Prostate gland (tissue), 2 donors: Measurements from ENCODE around the gene CLPTM1. TPM values are rescaled to one million over a fixed set of nuclear protein-coding genes. Genes with fewer than 3 reads are reported as not detected.

Experiments used
- DNase-seq: peaks from one replicate; pipeline ENCODE4 v3.0.0-alpha.2; 2019; ENCODE audit warnings: low spot score
- H3K27ac ChIP-seq, 2 donors: fragments of 200-600 bp; sonication (generic); 2 replicates each; pipeline ENCODE4 v1.5.1; 2017 to 2019
- H3K27me3 ChIP-seq: fragments of 200-600 bp; sonication (generic); replicated peaks from 2 replicates; pipeline ENCODE4 v1.5.1; 2019; ENCODE audit not compliant: insufficient read depth
- H3K36me3 ChIP-seq, 2 donors: fragments of 200-600 bp; sonication (generic); 1 replicate in 1 of 2; 2 replicates in 1 of 2; pipeline versions ENCODE4 v1.5.1 to v1.8.1; 2017 to 2019
- H3K4me1 ChIP-seq: fragments of 200-600 bp; sonication (generic); replicated peaks from 2 replicates; pipeline ENCODE4 v1.5.1; 2019
- H3K4me3 ChIP-seq, 2 donors: fragments of 200-600 bp; sonication (generic); 2 replicates each; pipeline ENCODE4 v1.5.1; 2017 to 2019
- H3K9me3 ChIP-seq: fragments of 200-600 bp; sonication (generic); 2 replicates; pipeline ENCODE4 v1.5.1; 2017
- CTCF ChIP-seq, 4 experiments: fragments of 200-600 bp in 2 of 4; fragments of 450-650 bp in 2 of 4; sonication (generic) in 2 of 4; IDR thresholded peaks; 1 replicate in 3 of 4; 2 replicates in 1 of 4; pipeline ENCODE4 v1.5.1; 2016 to 2019; ENCODE audit warnings: antibody characterized with exemption in 4 of 4, mild to moderate bottlenecking in 2 of 4, moderate library complexity in 2 of 4
- POLR2A ChIP-seq: fragments of 450-650 bp; IDR thresholded peaks from one replicate; pipeline ENCODE4 v1.6.1; 2016; ENCODE audit warnings: antibody characterized with exemption, mild to moderate bottlenecking
- POLR2AphosphoS5 ChIP-seq: sonication (generic); formaldehyde crosslinking; IDR thresholded peaks from one replicate; pipeline ENCODE4 v1.6.1; 2017; ENCODE audit warnings: antibody characterized with exemption
- WGBS: methylation state at CpG from one replicate; pipeline ENCODE4 v1.1.5; 2018; 5-methylcytosine and 5-hydroxymethylcytosine counted together
- intact Hi-C: fragments of 100-400 bp; cut with DNase I; formaldehyde crosslinking; loops from one replicate; pipeline ENCODE4 v1.14.2; 2022
- total RNA-seq, 2 donors: library from RNA; depleted of rRNA; stranded (reverse); fragments of >200 nt; gene quantifications; one replicate each; pipeline ENCODE4 v1.1.0, GENCODE V29; 2016

CLPTM1 gene
- total RNA-seq, 2 donors from 2014 or later = 102 to 185 TPM

DNA sequence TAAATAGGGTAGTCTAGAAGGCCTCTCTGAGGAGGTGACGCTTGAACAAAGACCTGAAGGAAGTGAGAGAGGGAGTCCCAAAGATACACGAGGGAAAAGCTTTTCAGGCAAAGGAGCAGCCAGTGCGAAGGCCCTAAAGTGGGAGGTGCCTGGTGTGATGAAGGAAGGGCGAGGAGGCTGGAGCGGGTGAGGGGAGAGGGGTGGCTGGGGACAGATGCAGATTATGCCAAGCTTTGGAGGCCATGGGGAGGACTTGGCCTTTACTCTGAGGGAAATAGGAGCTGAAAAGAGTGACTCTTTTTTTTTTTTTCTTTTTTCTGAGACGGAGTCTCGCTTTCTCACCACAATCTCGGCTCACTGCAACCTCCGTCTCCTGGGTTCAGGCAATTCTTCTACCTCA, 2.9 kb downstream of the CLPTM1 start:
- H3K4me3 ChIP-seq = no peak overlapping the region
- no peak overlapping the region for H3K27ac ChIP-seq
- H3K9me3 ChIP-seq = no peaks in the 10 kb centered on the region
- H3K36me3 ChIP-seq = no peaks in the 10 kb centered on the region
- DNase-seq = no peak
- TF ChIP-seq POLR2AphosphoS5 (no peak), CTCF (IDR thresholded peaks at IDR 0.05) (no peak), POLR2A (no peak)
- intact Hi-C loops = no loop called here
- no peaks in the 10 kb centered on the region for H3K27me3 ChIP-seq
- WGBS = 82% methylated on average over 9 of the region's 9 CpGs
- peaks cover 7% of the 10 kb centered on the region for H3K4me1 ChIP-seq

GRCh38 chr19:44959691-44960090, 4.5 kb downstream of the CLPTM1 start:
- Histone ChIP-seq H3K4me3 (no peak overlapping the region), H3K9me3 (no peaks in the 10 kb centered on the region), H3K4me1 (peaks cover 7% of the 10 kb centered on the region), H3K27me3 (no peaks in the 10 kb centered on the region), H3K27ac (no peak overlapping the region), H3K36me3 (no peaks in the 10 kb centered on the region)
- DNase-seq = no peak
- intact Hi-C loops = no loop called here
- TF ChIP-seq POLR2AphosphoS5 (no peak), CTCF (IDR thresholded peaks at IDR 0.05) (no peak), POLR2A (no peak)
- WGBS = 70% methylated on average over 5 of the region's 5 CpGs

DNA sequence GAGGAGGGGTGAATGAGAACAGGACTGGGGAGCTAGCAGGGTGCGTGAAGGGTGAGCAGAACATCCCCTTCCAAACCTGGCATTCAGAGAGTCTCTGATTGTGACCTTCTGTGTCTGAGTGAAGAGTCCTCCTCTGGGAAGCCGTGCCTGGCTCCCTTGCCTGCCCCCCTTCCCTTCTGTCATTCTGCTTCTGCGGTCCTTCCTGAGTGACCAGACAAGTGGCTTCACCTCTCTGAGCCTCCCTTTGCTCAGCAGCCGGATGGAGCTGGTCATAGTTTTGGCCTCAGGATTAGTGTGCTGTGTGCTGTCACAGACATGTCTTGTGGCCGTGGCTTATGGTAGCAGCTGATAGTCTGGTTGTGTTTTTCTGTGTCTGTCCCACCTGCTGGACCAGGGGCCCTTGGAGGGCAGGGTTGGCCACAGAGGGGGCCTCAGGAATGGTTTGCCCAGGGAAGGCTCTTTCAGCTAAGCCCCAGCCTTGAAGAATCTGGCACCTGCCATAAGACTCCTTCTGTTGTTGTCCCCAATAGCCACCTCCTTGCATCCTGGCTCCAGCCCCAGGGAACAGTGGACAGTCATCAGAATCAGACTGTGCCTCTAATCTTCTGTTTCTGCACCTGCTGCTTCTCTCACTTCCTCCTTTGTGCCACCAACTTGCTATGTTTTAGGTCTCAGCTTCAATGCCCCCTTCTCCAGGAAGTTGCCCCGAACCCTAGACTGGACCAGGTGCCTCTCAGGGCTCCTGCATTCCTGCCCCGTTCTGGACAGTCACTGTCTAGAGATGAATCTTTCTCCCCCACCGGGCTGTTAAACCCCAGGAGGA, 5.9 kb downstream of the CLPTM1 start:
- intact Hi-C loops = no loop called here
- Histone ChIP-seq H3K9me3 (no peaks in the 10 kb centered on the region), H3K27ac (no peak overlapping the region), H3K36me3 (no peaks in the 10 kb centered on the region), H3K4me1 (peaks cover 4% of the 10 kb centered on the region), H3K27me3 (no peaks in the 10 kb centered on the region), H3K4me3 (no peak overlapping the region)
- 82% methylated on average over 8 of the region's 8 CpGs for WGBS
- TF ChIP-seq CTCF (IDR thresholded peaks at IDR 0.05) = no peak
- no peak for TF ChIP-seq POLR2AphosphoS5
- no peak for TF ChIP-seq POLR2A
- no peak for DNase-seq

GRCh38 chr19:44961821-44962220, 6.6 kb downstream of the CLPTM1 start:
- intact Hi-C loops = no loop called here
- H3K4me3 ChIP-seq = no peak overlapping the region
- TF ChIP-seq CTCF (IDR thresholded peaks at IDR 0.05) = no peak
- TF ChIP-seq POLR2A = no peak
- no peak for TF ChIP-seq POLR2AphosphoS5
- H3K9me3 ChIP-seq = no peaks in the 10 kb centered on the region
- WGBS = 93% methylated on average over 7 of the region's 8 CpGs
- DNase-seq = no peak
- H3K27me3 ChIP-seq = no peaks in the 10 kb centered on the region
- no peaks in the 10 kb centered on the region for H3K4me1 ChIP-seq
- no peak overlapping the region for H3K27ac ChIP-seq
- H3K36me3 ChIP-seq = no peaks in the 10 kb centered on the region

- WGBS = 90% methylated on average over 5 of the region's 5 CpGs
- intact Hi-C loops = no loop called here
- no peaks in the 10 kb centered on the region for H3K4me1 ChIP-seq
- no peak overlapping the region for H3K27ac ChIP-seq
- no peaks in the 10 kb centered on the region for H3K36me3 ChIP-seq
- no peaks in the 10 kb centered on the region for H3K27me3 ChIP-seq
- H3K4me3 ChIP-seq = no peak overlapping the region
- DNase-seq = no peak
- H3K9me3 ChIP-seq = no peaks in the 10 kb centered on the region
- no peak for TF ChIP-seq POLR2A
- no peak for TF ChIP-seq POLR2AphosphoS5
- TF ChIP-seq CTCF (IDR thresholded peaks at IDR 0.05) = no peak
Observed at GRCh38 chr19:44968118-44968517, 12.9 kb downstream of the CLPTM1 start.
